Panc1 (cell line): ENCODE data around the gene SFSWAP. TPM values are rescaled to one million over a fixed set of nuclear protein-coding genes. Genes with fewer than 3 reads are reported as not detected.
"Not testable (repeated sequence)": the region's sequence is repeated elsewhere in the genome, so short reads cannot be mapped to it uniquely, and the experiment has no call there.

Experiments
- ATAC-seq: fragments of 200-7000 bp; cut with Tn5 transposase; 2 replicates; pipeline ENCODE4 v1.9.1; 2020; ENCODE audit warnings: mild to moderate bottlenecking, moderate library complexity
- BruUV-seq: library from RNA; stranded (reverse); fragments of 400-500 nt; replicated peaks from 2 replicates; lab custom pipeline; 2021; lab: Mats Ljungman, UMichigan
- CTCF ChIA-PET: fragments of 300-600 bp; sonication (Branson Sonifier 250); formaldehyde crosslinking; loops from one replicate; lab custom pipeline; 2022; ENCODE audit warnings: antibody characterized with exemption; lab: Charles Lee
- POLR2A ChIA-PET: fragments of 300-600 bp; sonication (Branson Sonifier 250); formaldehyde crosslinking; loops from one replicate; lab custom pipeline; 2022; ENCODE audit warnings: antibody characterized with exemption; lab: Charles Lee
- DNase-seq: peaks from one replicate; pipeline ENCODE4 v3.0.0-alpha.2; 2010; ENCODE audit warnings: low read depth, low spot score
- H3K27ac ChIP-seq: 2 replicates; pipeline ENCODE4 v1.5.1; 2011; ENCODE audit warnings: mild to moderate bottlenecking, low read length, inconsistent platforms
- H3K27me3 ChIP-seq: fragments of 200-500 bp; sonication (Bioruptor generic); 2 replicates; pipeline ENCODE4 v1.6.0; 2014; ENCODE audit warnings: low read length, inconsistent platforms; ENCODE audit not compliant: control insufficient read depth, insufficient read depth
- H3K36me3 ChIP-seq: fragments of 200-500 bp; sonication (Bioruptor generic); 2 replicates; pipeline ENCODE4 v1.5.1; 2014; ENCODE audit warnings: inconsistent platforms, mild to moderate bottlenecking, low read length, moderate library complexity; ENCODE audit not compliant: control insufficient read depth, insufficient read depth
- H3K4me1 ChIP-seq: 2 replicates; pipeline ENCODE4 v1.5.1; 2011; ENCODE audit warnings: inconsistent platforms, mild to moderate bottlenecking, low read length, moderate library complexity; ENCODE audit not compliant: control insufficient read depth, insufficient read depth
- H3K4me3 ChIP-seq, 2 experiments: 2 replicates each; pipeline ENCODE4 v1.5.1; 2011 to 2012; ENCODE audit warnings: low read depth in 2 of 2, low read length in 2 of 2, mild to moderate bottlenecking in 2 of 2, inconsistent platforms in 1 of 2, moderate library complexity in 1 of 2
- H3K9me3 ChIP-seq: fragments of 200-500 bp; sonication (Bioruptor generic); 2 replicates; pipeline ENCODE4 v1.5.1; 2014; ENCODE audit warnings: low read depth, mild to moderate bottlenecking, inconsistent platforms, low read length, moderate library complexity; ENCODE audit not compliant: control insufficient read depth, insufficient read depth
- CTCF ChIP-seq: fragments of 450-650 bp; IDR thresholded peaks from 2 replicates; pipeline ENCODE4 v1.5.1; 2017; ENCODE audit warnings: mild to moderate bottlenecking
- POLR2AphosphoS5 ChIP-seq: IDR thresholded peaks from 2 replicates; pipeline ENCODE4 v1.6.1; 2012; ENCODE audit warnings: mild to moderate bottlenecking, low read depth, low read length, moderate library complexity
- REST ChIP-seq, 2 experiments: IDR thresholded peaks; 2 replicates each; pipeline ENCODE4 v1.6.1; 2011 to 2012; ENCODE audit warnings: low read depth in 2 of 2, control low read depth in 1 of 2, low read length in 1 of 2, mild to moderate bottlenecking in 1 of 2, moderate library complexity in 1 of 2; ENCODE audit not compliant: insufficient read depth in 1 of 2
- SIN3A ChIP-seq: IDR thresholded peaks from 2 replicates; pipeline ENCODE4 v1.6.1; 2012; ENCODE audit warnings: low read depth, mild to moderate bottlenecking, low read length, moderate library complexity, borderline replicate concordance; ENCODE audit not compliant: insufficient read depth
- TCF7L2 ChIP-seq: IDR thresholded peaks from 2 replicates; pipeline ENCODE4 v1.6.1; 2011; ENCODE audit warnings: mild to moderate bottlenecking, low read depth, low read length, inconsistent platforms
- in situ Hi-C: cut with HindIII; loops from 2 replicates; pipeline ENCODE4 v1.10.0; 2016; ENCODE audit warnings: low sequenced_read_pairs, low pct_unique_long_range_greater_than_20kb
- intact Hi-C: fragments of 100-400 bp; cut with micrococcal nuclease; formaldehyde crosslinking; loops from one replicate; pipeline ENCODE4 v1.10.0; 2022; ENCODE audit not compliant: unreplicated experiment
- total RNA-seq: library from RNA; stranded (reverse); gene quantifications from one replicate; pipeline ENCODE4 v1.2.1, GENCODE V29; 2021; ENCODE audit not compliant: unreplicated experiment

Gene SFSWAP
- total RNA-seq, 1 experiment from 2014 or later, result 41.6 TPM

GRCh38 chr12:131703161-131703560 lies 7.7 kb upstream of the SFSWAP start:
- POLR2A ChIA-PET, result interaction anchor here (0.6 kb wide), 1 partner anchor 73 kb away, joined by 8 read pairs; no protein-coding TSS in a partner anchor
- no peak for ATAC-seq
- in situ Hi-C loops (no loop called here), intact Hi-C loops (no loop called here)
- DNase-seq, result no peak
- CTCF ChIA-PET, result no interaction called here
- no peaks in the 10 kb centered on the region for H3K4me1 ChIP-seq
- no peaks in the 10 kb centered on the region for H3K27me3 ChIP-seq
- no peaks in the 10 kb centered on the region for H3K36me3 ChIP-seq
- H3K9me3 ChIP-seq, result no peaks in the 10 kb centered on the region
- no TSS peak for BruUV-seq
- no peak overlapping the region for H3K27ac ChIP-seq
- H3K4me3 ChIP-seq, result no peak overlapping the region
- TF ChIP-seq REST (IDR thresholded peaks at IDR 0.05; ENCODE audit: insufficient read depth in 1 of 2, low read depth in 2 of 2, low read length in 1 of 2) (no peak), SIN3A (no peak), POLR2AphosphoS5 (no peak), CTCF (no peak), TCF7L2 (no peak)

- Histone ChIP-seq H3K4me1 (no peaks in the 10 kb centered on the region), H3K9me3 (no peaks in the 10 kb centered on the region), H3K27ac (no peak overlapping the region), H3K4me3 (no peak overlapping the region), H3K36me3 (no peaks in the 10 kb centered on the region), H3K27me3 (no peaks in the 10 kb centered on the region)
- POLR2A ChIA-PET, result no interaction called here
- intact Hi-C loops, result no loop called here
- TF ChIP-seq REST (IDR thresholded peaks at IDR 0.05; ENCODE audit: insufficient read depth in 1 of 2, low read depth in 2 of 2, low read length in 1 of 2) (no peak), POLR2AphosphoS5 (no peak), TCF7L2 (no peak), SIN3A (no peak), CTCF (no peak)
- ATAC-seq, result no peak
- in situ Hi-C loops, result no loop called here
- DNase-seq, result no peak
- no TSS peak for BruUV-seq
- CTCF ChIA-PET, result no interaction called here
Measured at GRCh38 chr12:131704509-131704908, 6.4 kb upstream of the SFSWAP start.

GRCh38 chr12:131706709-131707108 lies 4.2 kb upstream of the SFSWAP start:
- in situ Hi-C loops, H3K4me1 ChIP-seq, CTCF ChIA-PET, H3K4me3 ChIP-seq, BruUV-seq, H3K27me3 ChIP-seq, H3K9me3 ChIP-seq, intact Hi-C loops, ATAC-seq, POLR2A ChIA-PET, H3K27ac ChIP-seq, DNase-seq, H3K36me3 ChIP-seq: not testable (repeated sequence)
